SK-N-MC (cell line): ENCODE measurements around the gene RNF214.

Experiments
- EZH2 ChIP-seq: fragments of 200-600 bp; sonication (generic); IDR thresholded peaks from one replicate; pipeline ENCODE4 v1.6.1; 2017; ENCODE audit warnings: antibody characterized with exemption
- POLR2AphosphoS5 ChIP-seq: IDR thresholded peaks from 2 replicates; pipeline ENCODE4 v1.6.1; 2012; ENCODE audit warnings: mild to moderate bottlenecking, low read depth, low read length, borderline replicate concordance

GRCh38 chr11:117290809-117291396, 58.4 kb downstream of the RNF214 start, which contains the start of gene BACE1-AS:
- TF ChIP-seq EZH2 (no peak), POLR2AphosphoS5 (no peak)
